ENCODE measurements around the gene SPON2.

The SPON2 gene

GRCh38 chr4:1208266-1208961 is 36.0 kb upstream of the SPON2 start:
- no peak for DNase-seq

- no peak for DNase-seq
These were observed 35.4 kb upstream of the SPON2 start for GRCh38 chr4:1207603-1208265.

GRCh38 chr4:1207157-1207470 is 34.7 kb upstream of the SPON2 start:
- DNase-seq, result no peak

GRCh38 chr4:1206299-1207156 is 34.1 kb upstream of the SPON2 start:
- no peak for DNase-seq

- no peak for DNase-seq
These were observed 33.4 kb upstream of the SPON2 start for GRCh38 chr4:1205586-1206298.

- DNase-seq, result no peak
These were observed 32.6 kb upstream of the SPON2 start for GRCh38 chr4:1204828-1205585.

GRCh38 chr4:1204286-1204827 is 32.0 kb upstream of the SPON2 start:
- no peak for DNase-seq

GRCh38 chr4:1203026-1203616 is 30.7 kb upstream of the SPON2 start:
- no peak for DNase-seq

- DNase-seq, result no peak
These were observed 30.2 kb upstream of the SPON2 start for GRCh38 chr4:1202526-1203011.

GRCh38 chr4:1201851-1202525 is 29.6 kb upstream of the SPON2 start:
- DNase-seq, result peak; percentile 35

GRCh38 chr4:1200425-1201035 is 28.1 kb upstream of the SPON2 start:
- no peak for DNase-seq

- DNase-seq, result no peak
These were observed 27.4 kb upstream of the SPON2 start for GRCh38 chr4:1199556-1200331.

- DNase-seq, result no peak
These were observed 25.9 kb upstream of the SPON2 start for GRCh38 chr4:1198098-1198844.

GRCh38 chr4:1196421-1197183 is 24.2 kb upstream of the SPON2 start:
- DNase-seq, result no peak

GRCh38 chr4:1195891-1196401 is 23.6 kb upstream of the SPON2 start:
- DNase-seq, result no peak

- no peak for DNase-seq
These were observed 22.8 kb upstream of the SPON2 start for GRCh38 chr4:1195109-1195671.
